Heart right ventricle (tissue), 16 donors: ENCODE data around the gene DNAI7. TPM values are rescaled to one million over a fixed set of nuclear protein-coding genes. Genes with fewer than 3 reads are reported as not detected.

ENCODE experiments used
- ATAC-seq, 8 donors: fragments of 200-7000 bp; cut with Tn5 transposase; one replicate each; pipeline ENCODE4 v1.9.1; 2020; ENCODE audit warnings: mild to moderate bottlenecking in 8 of 8, moderate library complexity in 8 of 8, moderate number of reproducible peaks in 1 of 8
- DNase-seq, 2 donors: peaks; one replicate each; pipeline ENCODE4 v3.0.0-alpha.2; 2020
- H3K27ac ChIP-seq, 10 donors: fragments of 200-600 bp; sonication (generic) in 2 of 10; one replicate each; pipeline versions ENCODE4 v1.5.0 to v1.8.0; 2020 to 2022; ENCODE audit warnings: mild to moderate bottlenecking in 3 of 10
- H3K27me3 ChIP-seq, 7 donors: fragments of 200-600 bp; one replicate each; pipeline ENCODE4 v1.8.0; 2021 to 2022; ENCODE audit warnings: mild to moderate bottlenecking in 2 of 7
- H3K36me3 ChIP-seq, 9 donors: fragments of 200-600 bp; sonication (generic) in 1 of 9; one replicate each; pipeline versions ENCODE4 v1.5.0 to v1.8.0; 2020 to 2022; ENCODE audit warnings: mild to moderate bottlenecking in 2 of 9
- H3K4me1 ChIP-seq, 9 donors: fragments of 200-600 bp; sonication (generic) in 1 of 9; one replicate each; pipeline versions ENCODE4 v1.5.0 to v1.8.0; 2020 to 2022; ENCODE audit warnings: mild to moderate bottlenecking in 4 of 9
- H3K4me3 ChIP-seq, 10 donors: fragments of 200-600 bp; sonication (generic) in 2 of 10; one replicate each; pipeline versions ENCODE4 v1.5.0 to v1.8.0; 2020 to 2022; ENCODE audit warnings: mild to moderate bottlenecking in 7 of 10, moderate library complexity in 2 of 10
- H3K9me3 ChIP-seq, 11 donors: fragments of 200-600 bp in 10 of 11; sonication (generic) in 2 of 11; one replicate each; pipeline versions ENCODE4 v1.5.0 to v1.8.0; 2013 to 2022; ENCODE audit warnings: mild to moderate bottlenecking in 2 of 11, control low read depth in 1 of 11, moderate library complexity in 1 of 11
- CTCF ChIP-seq, 9 donors: fragments of 200-600 bp; sonication (generic) in 2 of 9; IDR thresholded peaks; one replicate each; pipeline versions ENCODE4 v1.5.0 to v1.8.0; 2021 to 2022; ENCODE audit warnings: antibody characterized with exemption in 9 of 9, mild to moderate bottlenecking in 5 of 9, moderate library complexity in 1 of 9
- WGBS, 2 donors: extraction: QIAGEN DNeasy Blood & Tissue Kit; methylation state at CpG; one replicate each; pipeline ENCODE4 v1.1.7; 2013; ENCODE audit warnings: inconsistent platforms in 1 of 2; 5-methylcytosine and 5-hydroxymethylcytosine counted together
- intact Hi-C, 10 donors: fragments of 100-400 bp; cut with DNase I; formaldehyde crosslinking; loops; one replicate each; pipeline versions ENCODE4 v1.11.1 to v1.14.2; 2022
- polyA plus RNA-seq, 2 donors: library from polyadenylated mRNA; stranded (reverse); fragments of 200-250 nt; gene quantifications; one replicate each; pipeline ENCODE4 v1.2.3, GENCODE V29; 2013
- total RNA-seq, 10 donors: library from RNA; stranded (reverse); fragmentation: NEBNext Ultra II Directional in 3 of 10; extraction: Animal tissue kit (Norgen Biotek cat#: 25700) in 3 of 10; gene quantifications; one replicate each; pipeline versions ENCODE4 v1.2.1 to v1.2.4, GENCODE V29; 2021 to 2023
- donor health status: Arrhythmogenic right ventricular cardiomyopathy.
- donor health status: ischemic (EF 13 %, LVEDD 7.1; RV severe dilation, severe dysfunction).
- donor health status: healthy with polysubstance abuse.
- donor health status: DM: no; HTN: yes; CAD: no.
- donor health status: DM: no; HTN: no; CAD: no.
- donor health status: ischemic (EF 25% LVEDD 6.9; RV normal size, moderate dysfunction).
- donor health status: ischemic (EF 25% LVEDD 5.7; RV mildly dilated, moderate dysfunction).
- donor health status: healthy.
- donor health status: DM: yes; HTN: yes; CAD: no.
- donor health status: Ischemic cardiomyopathy.
- donor health status: ischemic (EF 35%, LVEDD 5.7; RV mildly dilated, moderate dysfunction).
- donor health status: nonischemic (EF 11% LVEDD 7.7; RV severe dilation, severe dysfunction).
- donor health status: DM: yes; HTN: yes; CAD: no.
- donor health status: PGD.
- donor health status: ischemic (EF 29% LVEDD 5.4; RV normal size, mild dysfunction).
- donor health status: nonischemic (EF 23%, LVEDD 6.1; RV moderate dilation, normal function).

Gene DNAI7
- total and polyA plus RNA-seq, 12 donors: 0.04 to 1.8 (median 0.79) TPM

- Histone ChIP-seq H3K9me3 (no peaks in the 10 kb centered on the region), H3K4me1 (peaks cover 0 to 7% (median 0%) of the 10 kb centered on the region in 9 donors), H3K27ac (no peak overlapping the region), H3K36me3 (peaks cover 0 to 80% (median 6%) of the 10 kb centered on the region in 9 donors), H3K4me3 (no peak overlapping the region), H3K27me3 (no peaks in the 10 kb centered on the region)
- intact Hi-C loops: no loop called here
- DNase-seq (no peak), ATAC-seq (no peak)
- TF ChIP-seq CTCF (IDR thresholded peaks at IDR 0.05): no peak
- 82 to 83% methylated on average over 4 of the region's 4 CpGs for WGBS, 2 donors
Measured at GRCh38 chr12:25101092-25101445, 93.9 kb downstream of the DNAI7 start.

GRCh38 chr12:25100194-25101091 is 94.5 kb downstream of the DNAI7 start:
- H3K4me3 ChIP-seq: no peak overlapping the region
- no peak for TF ChIP-seq CTCF (IDR thresholded peaks at IDR 0.05)
- no peaks in the 10 kb centered on the region for H3K9me3 ChIP-seq
- intact Hi-C loops: no loop called here
- DNase-seq (no peak), ATAC-seq (no peak)
- H3K27me3 ChIP-seq: no peaks in the 10 kb centered on the region
- WGBS, 2 donors: 49 to 56% methylated on average over 2 of the region's 2 CpGs
- H3K36me3 ChIP-seq: peaks cover 0 to 77% (median 6%) of the 10 kb centered on the region in 9 donors
- H3K27ac ChIP-seq: no peak overlapping the region
- peaks cover 0 to 7% (median 0%) of the 10 kb centered on the region in 9 donors for H3K4me1 ChIP-seq

DNA sequence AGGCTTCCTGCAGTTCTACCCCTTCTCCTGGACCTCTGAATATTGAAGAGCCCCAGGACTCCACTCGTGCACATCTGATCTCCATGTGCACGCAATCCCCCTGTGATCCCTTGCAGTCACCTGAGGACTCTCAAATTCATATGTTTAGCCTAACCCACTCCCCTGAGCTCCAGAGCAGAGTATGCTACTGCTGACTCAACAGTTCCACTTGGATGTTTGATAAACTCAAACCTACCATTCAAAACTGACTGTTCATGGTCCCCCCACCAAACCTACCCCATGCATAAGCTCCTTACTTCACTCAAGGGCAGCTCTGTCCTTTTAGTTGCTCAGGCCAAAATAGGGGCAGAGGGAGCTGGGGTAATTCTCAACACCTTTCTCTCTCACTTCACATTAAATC is 96.0 kb downstream of the DNAI7 start:
- WGBS, 2 donors: 88% methylated on average over 2 of the region's 2 CpGs
- TF ChIP-seq CTCF (IDR thresholded peaks at IDR 0.05): no peak
- intact Hi-C loops: no loop called here

GRCh38 chr12:25089738-25090137 is 105.2 kb downstream of the DNAI7 start:
- Histone ChIP-seq H3K9me3 (peaks cover 0 to 17% (median 6%) of the 10 kb centered on the region in 11 donors), H3K27me3 (no peaks in the 10 kb centered on the region), H3K4me1 (peaks cover 0 to 13% (median 0%) of the 10 kb centered on the region in 9 donors), H3K36me3 (peaks cover 0 to 53% (median 0%) of the 10 kb centered on the region in 9 donors), H3K27ac (no peak overlapping the region), H3K4me3 (no peak overlapping the region)
- intact Hi-C loops: no loop called here
- ATAC-seq (no peak), DNase-seq (no peak)
- TF ChIP-seq CTCF (IDR thresholded peaks at IDR 0.05): no peak
- WGBS, 2 donors: 57 to 65% methylated on average over 2 of the region's 2 CpGs

More for the DNA sequence above, 96.0 kb downstream of the DNAI7 start:
- peaks cover 0 to 11% (median 5%) of the 10 kb centered on the region in 11 donors for H3K9me3 ChIP-seq
- peaks cover 0 to 7% (median 0%) of the 10 kb centered on the region in 9 donors for H3K4me1 ChIP-seq
- H3K27me3 ChIP-seq: no peaks in the 10 kb centered on the region
- DNase-seq: no peak
- H3K4me3 ChIP-seq: no peak overlapping the region
- no peak overlapping the region for H3K27ac ChIP-seq
- no peak for ATAC-seq
- H3K36me3 ChIP-seq: peaks cover 0 to 68% (median 7%) of the 10 kb centered on the region in 9 donors
